ENCODE measurements around the gene MIOS. TPM values are rescaled to one million over a fixed set of nuclear protein-coding genes. Genes with fewer than 3 reads are reported as not detected.

The MIOS gene
- total and polyA plus RNA-seq, 10 donors, result 18.0 to 104 (median 45.3) TPM

- H3K9me3 ChIP-seq, result no peaks in the 10 kb centered on the region
- no peak for TF ChIP-seq POLR2A (IDR thresholded peaks at IDR 0.05)
- no peak for TF ChIP-seq POLR2AphosphoS5 (IDR thresholded peaks at IDR 0.05)
- TF ChIP-seq, protein P1, sequence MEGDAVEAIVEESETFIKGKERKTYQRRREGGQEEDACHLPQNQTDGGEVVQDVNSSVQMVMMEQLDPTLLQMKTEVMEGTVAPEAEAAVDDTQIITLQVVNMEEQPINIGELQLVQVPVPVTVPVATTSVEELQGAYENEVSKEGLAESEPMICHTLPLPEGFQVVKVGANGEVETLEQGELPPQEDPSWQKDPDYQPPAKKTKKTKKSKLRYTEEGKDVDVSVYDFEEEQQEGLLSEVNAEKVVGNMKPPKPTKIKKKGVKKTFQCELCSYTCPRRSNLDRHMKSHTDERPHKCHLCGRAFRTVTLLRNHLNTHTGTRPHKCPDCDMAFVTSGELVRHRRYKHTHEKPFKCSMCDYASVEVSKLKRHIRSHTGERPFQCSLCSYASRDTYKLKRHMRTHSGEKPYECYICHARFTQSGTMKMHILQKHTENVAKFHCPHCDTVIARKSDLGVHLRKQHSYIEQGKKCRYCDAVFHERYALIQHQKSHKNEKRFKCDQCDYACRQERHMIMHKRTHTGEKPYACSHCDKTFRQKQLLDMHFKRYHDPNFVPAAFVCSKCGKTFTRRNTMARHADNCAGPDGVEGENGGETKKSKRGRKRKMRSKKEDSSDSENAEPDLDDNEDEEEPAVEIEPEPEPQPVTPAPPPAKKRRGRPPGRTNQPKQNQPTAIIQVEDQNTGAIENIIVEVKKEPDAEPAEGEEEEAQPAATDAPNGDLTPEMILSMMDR (IDR thresholded peaks at IDR 0.05 in 8 of 11, conservative IDR thresholded peaks at IDR 0.05 in 3 of 11), result no peak
- H3K4me3 ChIP-seq, result no peak overlapping the region
- H3K4me1 ChIP-seq, result peaks cover 8 to 32% (median 11%) of the 10 kb centered on the region in 6 donors
- H3K36me3 ChIP-seq, result peaks cover 0 to 67% (median 7%) of the 10 kb centered on the region in 6 donors
- no peak overlapping the region for H3K27ac ChIP-seq
- no peak for DNase-seq
- H3K27me3 ChIP-seq (replicated peaks in 1 of 7), result no peaks in the 10 kb centered on the region
- 99% methylated on average over 3 of the region's 3 CpGs for WGBS, 5 donors
- intact Hi-C loops (cut with DNase I; ENCODE audit: low total_unique reads), result loop anchor here (10.0 kb wide), 1 partner anchor 635 kb away; no protein-coding TSS in a partner anchor
Observed at GRCh38 chr7:7579638-7580037, 13.0 kb downstream of the MIOS start.

DNA sequence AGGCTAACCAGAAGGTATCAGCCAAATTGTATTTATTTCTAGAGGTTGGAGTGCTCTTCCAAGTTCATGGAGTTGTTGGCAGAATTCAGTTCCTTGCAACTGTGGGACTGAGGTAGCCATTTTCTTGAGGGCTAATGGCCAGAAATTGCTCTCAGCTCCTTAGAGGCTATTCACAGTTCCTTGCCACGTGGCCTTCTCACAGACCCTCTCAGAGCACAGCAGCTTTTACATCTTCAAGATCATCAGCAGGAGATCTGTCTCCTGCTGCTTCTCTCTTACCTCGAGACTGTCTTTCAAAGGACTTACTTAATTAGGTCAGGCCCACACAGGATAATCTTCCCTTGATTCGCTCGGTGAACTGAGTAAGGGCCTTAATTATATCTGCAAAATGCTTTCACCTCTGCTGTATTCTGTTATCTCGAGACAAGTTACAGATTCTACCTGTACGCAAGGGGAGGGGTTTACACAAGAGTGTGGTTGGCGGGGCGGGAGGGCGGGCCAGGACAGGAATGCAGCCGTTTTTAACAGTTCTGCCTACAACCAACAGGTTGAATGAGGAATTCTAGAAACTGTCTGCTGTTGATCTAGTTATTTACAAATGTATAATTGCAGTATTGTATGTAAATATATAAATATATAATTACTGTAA lies 15.0 kb downstream of the MIOS start:
- 95 to 97% (median 97%) methylated on average over 10 of the region's 10 CpGs for WGBS, 5 donors
- DNase-seq, result no peak
- Histone ChIP-seq H3K4me3 (no peak overlapping the region), H3K27ac (no peak overlapping the region), H3K4me1 (peaks cover 8 to 25% (median 11%) of the 10 kb centered on the region in 6 donors), H3K36me3 (peaks cover 0 to 69% (median 2%) of the 10 kb centered on the region in 6 donors), H3K27me3 (replicated peaks in 1 of 7) (no peaks in the 10 kb centered on the region), H3K9me3 (no peaks in the 10 kb centered on the region)
- intact Hi-C loops (cut with DNase I; ENCODE audit: low total_unique reads), result no loop called here
- TF ChIP-seq, protein P1 (IDR thresholded peaks at IDR 0.05 in 8 of 11, conservative IDR thresholded peaks at IDR 0.05 in 3 of 11), result no peak
- TF ChIP-seq POLR2AphosphoS5 (IDR thresholded peaks at IDR 0.05) (no peak), POLR2A (IDR thresholded peaks at IDR 0.05) (no peak)

DNA sequence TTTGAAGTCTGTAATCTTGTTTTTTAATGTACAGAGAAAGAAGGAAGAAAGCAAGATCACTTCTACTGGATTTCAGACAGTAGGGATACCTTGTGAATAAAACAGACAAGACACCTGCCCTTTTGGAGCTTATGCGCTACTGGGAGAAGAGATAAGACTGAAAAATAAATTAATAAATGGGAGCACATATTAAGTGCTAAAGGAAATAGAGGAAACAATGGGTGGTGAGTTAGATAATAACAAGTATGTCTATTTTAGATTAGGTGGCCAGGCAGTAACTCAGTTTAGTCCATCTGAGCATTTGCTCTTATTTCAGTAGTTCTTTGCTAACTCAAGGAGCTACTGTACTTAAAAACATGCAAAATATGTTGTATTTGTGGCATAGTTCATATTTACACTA lies 15.9 kb downstream of the MIOS start:
- TF ChIP-seq, protein P1 (IDR thresholded peaks at IDR 0.05 in 8 of 11, conservative IDR thresholded peaks at IDR 0.05 in 3 of 11), result no peak
- no peak for TF ChIP-seq POLR2A (IDR thresholded peaks at IDR 0.05)
- no peak for TF ChIP-seq POLR2AphosphoS5 (IDR thresholded peaks at IDR 0.05)
- Histone ChIP-seq H3K27me3 (replicated peaks in 1 of 7) (no peaks in the 10 kb centered on the region), H3K36me3 (peaks cover 0 to 67% (median 2%) of the 10 kb centered on the region in 6 donors), H3K9me3 (no peaks in the 10 kb centered on the region), H3K4me1 (peaks cover 3 to 16% (median 8%) of the 10 kb centered on the region in 6 donors), H3K27ac (no peak overlapping the region), H3K4me3 (no peak overlapping the region)
- intact Hi-C loops (cut with DNase I; ENCODE audit: low total_unique reads), result no loop called here
- DNase-seq, result no peak
- 76 to 90% (median 82%) methylated on average over 1 of the region's 1 CpG for WGBS, 5 donors

DNA sequence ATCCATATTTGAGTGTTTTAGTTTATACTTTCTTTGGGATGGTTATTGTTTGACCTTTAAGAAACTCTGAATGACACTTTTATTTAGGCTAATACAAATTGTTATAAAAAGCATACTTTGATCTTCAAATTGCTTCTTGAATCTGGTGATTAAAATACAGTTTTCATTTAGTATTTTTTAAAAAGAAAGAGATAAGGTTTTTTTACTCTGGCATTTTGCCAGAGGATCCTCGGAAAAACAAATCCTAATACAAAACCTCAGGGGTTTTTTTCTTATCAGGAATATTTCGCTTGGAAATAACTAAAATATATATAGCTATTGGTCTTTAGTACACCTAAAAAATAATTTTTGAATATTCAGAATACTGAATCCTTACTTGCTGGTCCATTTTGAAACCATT lies 17.0 kb downstream of the MIOS start:
- intact Hi-C loops (cut with DNase I; ENCODE audit: low total_unique reads), result no loop called here
- no peaks in the 10 kb centered on the region for H3K27me3 ChIP-seq (replicated peaks in 1 of 7)
- DNase-seq, result no peak
- H3K4me1 ChIP-seq, result peaks cover 0 to 10% (median 2%) of the 10 kb centered on the region in 6 donors
- no peak for TF ChIP-seq POLR2AphosphoS5 (IDR thresholded peaks at IDR 0.05)
- TF ChIP-seq, protein P1 (IDR thresholded peaks at IDR 0.05 in 8 of 11, conservative IDR thresholded peaks at IDR 0.05 in 3 of 11), result no peak
- no peak for TF ChIP-seq POLR2A (IDR thresholded peaks at IDR 0.05)
- no peak overlapping the region for H3K4me3 ChIP-seq
- peaks cover 0 to 74% (median 2%) of the 10 kb centered on the region in 6 donors for H3K36me3 ChIP-seq
- H3K27ac ChIP-seq, result no peak overlapping the region
- H3K9me3 ChIP-seq, result no peaks in the 10 kb centered on the region
- 85 to 97% (median 89%) methylated on average over 2 of the region's 2 CpGs for WGBS, 5 donors
